Sigmoid colon (tissue), 4 donors: ENCODE data around the gene RAB31.

Experiments used
- EP300 ChIP-seq, 4 donors: sonication (generic); formaldehyde crosslinking; IDR thresholded peaks; one replicate each; pipeline ENCODE4 v1.6.1; 2017; ENCODE audit warnings: antibody characterized with exemption in 4 of 4
- POLR2A ChIP-seq, 2 donors: fragments of 450-650 bp; IDR thresholded peaks; one replicate each; pipeline ENCODE4 v1.6.1; 2016; ENCODE audit warnings: antibody characterized with exemption in 2 of 2, mild to moderate bottlenecking in 2 of 2, moderate library complexity in 2 of 2
- TF ChIP-seq, protein P1 (sequence below), 4 experiments: fragments of 450-650 bp in 3 of 4; fragments of 200-600 bp in 1 of 4; IDR thresholded peaks; one replicate each; pipeline ENCODE4 v1.5.1; 2016 to 2019; ENCODE audit warnings: antibody characterized with exemption in 4 of 4, mild to moderate bottlenecking in 3 of 4, moderate library complexity in 2 of 4

DNA sequence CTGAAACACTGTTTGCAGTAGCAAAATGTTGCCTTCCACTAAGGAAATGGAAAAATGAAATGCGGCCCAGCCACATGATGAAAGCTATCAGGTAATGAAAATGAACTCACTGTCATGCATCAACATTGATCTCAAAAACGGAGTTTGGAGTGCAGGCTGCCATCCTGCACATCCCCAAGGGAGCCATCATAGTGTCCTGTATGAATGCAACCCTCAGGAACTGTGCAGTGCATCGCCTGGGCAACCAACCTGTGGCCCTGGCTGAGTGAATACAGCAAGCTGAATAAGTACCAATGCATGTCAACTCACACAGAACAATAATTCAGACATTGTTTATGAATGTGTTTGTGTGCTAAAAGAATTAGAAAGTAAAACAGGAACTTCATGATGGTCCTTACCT is 154.6 kb downstream of the RAB31 start:
- TF ChIP-seq, protein P1, sequence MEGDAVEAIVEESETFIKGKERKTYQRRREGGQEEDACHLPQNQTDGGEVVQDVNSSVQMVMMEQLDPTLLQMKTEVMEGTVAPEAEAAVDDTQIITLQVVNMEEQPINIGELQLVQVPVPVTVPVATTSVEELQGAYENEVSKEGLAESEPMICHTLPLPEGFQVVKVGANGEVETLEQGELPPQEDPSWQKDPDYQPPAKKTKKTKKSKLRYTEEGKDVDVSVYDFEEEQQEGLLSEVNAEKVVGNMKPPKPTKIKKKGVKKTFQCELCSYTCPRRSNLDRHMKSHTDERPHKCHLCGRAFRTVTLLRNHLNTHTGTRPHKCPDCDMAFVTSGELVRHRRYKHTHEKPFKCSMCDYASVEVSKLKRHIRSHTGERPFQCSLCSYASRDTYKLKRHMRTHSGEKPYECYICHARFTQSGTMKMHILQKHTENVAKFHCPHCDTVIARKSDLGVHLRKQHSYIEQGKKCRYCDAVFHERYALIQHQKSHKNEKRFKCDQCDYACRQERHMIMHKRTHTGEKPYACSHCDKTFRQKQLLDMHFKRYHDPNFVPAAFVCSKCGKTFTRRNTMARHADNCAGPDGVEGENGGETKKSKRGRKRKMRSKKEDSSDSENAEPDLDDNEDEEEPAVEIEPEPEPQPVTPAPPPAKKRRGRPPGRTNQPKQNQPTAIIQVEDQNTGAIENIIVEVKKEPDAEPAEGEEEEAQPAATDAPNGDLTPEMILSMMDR (IDR thresholded peaks at IDR 0.05), result no peak
- TF ChIP-seq POLR2A (IDR thresholded peaks at IDR 0.05), result no peak
- TF ChIP-seq EP300 (IDR thresholded peaks at IDR 0.05), result no peak
